Type B pancreatic cell (in vitro differentiated cells): Measurements from ENCODE around the gene SAP25. TPM values are rescaled to one million over a fixed set of nuclear protein-coding genes. Genes with fewer than 3 reads are reported as not detected.

ENCODE experiments used
- DNase-seq: peaks from one replicate; pipeline ENCODE4 v3.0.0; 2021; ENCODE audit warnings: mixed read lengths; ENCODE audit not compliant: unreplicated experiment; ENCODE audit errors: extremely low spot score
- H3K27ac Mint-ChIP-seq: 2 replicates; pipeline ENCODE4 v1.8.0; 2021; ENCODE audit warnings: mild to moderate bottlenecking, mixed read lengths
- H3K27me3 Mint-ChIP-seq: 2 replicates; pipeline ENCODE4 v1.8.0; 2021; ENCODE audit warnings: mixed read lengths
- H3K36me3 Mint-ChIP-seq: 2 replicates; pipeline ENCODE4 v1.8.0; 2021; ENCODE audit warnings: mixed read lengths
- H3K4me1 Mint-ChIP-seq: one replicate; pipeline ENCODE4 v1.8.0; 2021; ENCODE audit warnings: mixed read lengths; ENCODE audit not compliant: unreplicated experiment
- H3K4me3 Mint-ChIP-seq: 2 replicates; pipeline ENCODE4 v1.8.0; 2021; ENCODE audit warnings: mild to moderate bottlenecking, mixed read lengths
- H3K9me3 Mint-ChIP-seq: 2 replicates; pipeline ENCODE4 v1.8.0; 2021; ENCODE audit warnings: mixed read lengths
- total RNA-seq: library from RNA; stranded (reverse); gene quantifications from 2 replicates; pipeline ENCODE4 v1.2.1, GENCODE V29; 2021; ENCODE audit warnings: low replicate concordance
- TF ChIP-seq, protein P1 (sequence below): fragments of 200-600 bp; sonication (generic); conservative IDR thresholded peaks from 2 replicates; pipeline ENCODE4 v1.5.0; 2021; ENCODE audit warnings: antibody characterized with exemption, mild to moderate bottlenecking

Gene SAP25
- total RNA-seq, 1 donor from 2014 or later = 5.6 TPM

DNA sequence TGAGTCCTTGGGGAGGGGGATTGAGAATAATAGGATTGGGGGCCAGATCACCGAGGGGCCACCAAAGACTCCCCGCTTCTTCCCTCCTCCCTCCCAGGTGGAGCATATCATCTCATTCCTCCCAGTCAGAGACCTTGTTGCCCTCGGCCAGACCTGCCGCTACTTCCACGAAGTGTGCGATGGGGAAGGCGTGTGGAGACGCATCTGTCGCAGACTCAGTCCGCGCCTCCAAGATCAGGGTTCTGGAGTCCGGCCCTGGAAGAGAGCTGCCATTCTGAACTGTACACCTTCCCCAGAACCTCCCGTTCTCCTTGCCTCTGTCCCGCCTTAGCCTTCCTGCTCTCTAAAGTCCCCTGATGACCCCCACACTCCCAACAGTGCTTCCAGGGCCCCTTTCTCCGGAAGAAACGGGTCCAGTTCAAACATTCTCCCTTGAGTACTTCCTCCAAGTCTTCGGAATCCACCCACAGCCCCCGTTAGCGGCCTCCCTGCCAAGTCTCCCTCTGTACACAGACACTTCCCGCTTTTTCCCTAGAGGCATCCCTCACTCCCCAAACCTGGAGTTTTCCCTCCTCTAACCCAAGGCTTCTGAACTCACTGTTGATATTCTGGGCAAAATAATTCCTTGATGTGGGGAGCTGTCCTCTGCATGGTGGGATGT, 16.5 kb upstream of the SAP25 start:
- no peak overlapping the region for H3K27ac Mint-ChIP-seq
- DNase-seq = no peak
- TF ChIP-seq, protein P1, sequence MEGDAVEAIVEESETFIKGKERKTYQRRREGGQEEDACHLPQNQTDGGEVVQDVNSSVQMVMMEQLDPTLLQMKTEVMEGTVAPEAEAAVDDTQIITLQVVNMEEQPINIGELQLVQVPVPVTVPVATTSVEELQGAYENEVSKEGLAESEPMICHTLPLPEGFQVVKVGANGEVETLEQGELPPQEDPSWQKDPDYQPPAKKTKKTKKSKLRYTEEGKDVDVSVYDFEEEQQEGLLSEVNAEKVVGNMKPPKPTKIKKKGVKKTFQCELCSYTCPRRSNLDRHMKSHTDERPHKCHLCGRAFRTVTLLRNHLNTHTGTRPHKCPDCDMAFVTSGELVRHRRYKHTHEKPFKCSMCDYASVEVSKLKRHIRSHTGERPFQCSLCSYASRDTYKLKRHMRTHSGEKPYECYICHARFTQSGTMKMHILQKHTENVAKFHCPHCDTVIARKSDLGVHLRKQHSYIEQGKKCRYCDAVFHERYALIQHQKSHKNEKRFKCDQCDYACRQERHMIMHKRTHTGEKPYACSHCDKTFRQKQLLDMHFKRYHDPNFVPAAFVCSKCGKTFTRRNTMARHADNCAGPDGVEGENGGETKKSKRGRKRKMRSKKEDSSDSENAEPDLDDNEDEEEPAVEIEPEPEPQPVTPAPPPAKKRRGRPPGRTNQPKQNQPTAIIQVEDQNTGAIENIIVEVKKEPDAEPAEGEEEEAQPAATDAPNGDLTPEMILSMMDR = no peak
- peaks cover 8% of the 10 kb centered on the region for H3K27me3 Mint-ChIP-seq
- no peaks in the 10 kb centered on the region for H3K9me3 Mint-ChIP-seq
- H3K4me1 Mint-ChIP-seq = peaks cover 24% of the 10 kb centered on the region
- H3K4me3 Mint-ChIP-seq = peak overlapping the region; percentile 35
- H3K36me3 Mint-ChIP-seq = no peaks in the 10 kb centered on the region

DNA sequence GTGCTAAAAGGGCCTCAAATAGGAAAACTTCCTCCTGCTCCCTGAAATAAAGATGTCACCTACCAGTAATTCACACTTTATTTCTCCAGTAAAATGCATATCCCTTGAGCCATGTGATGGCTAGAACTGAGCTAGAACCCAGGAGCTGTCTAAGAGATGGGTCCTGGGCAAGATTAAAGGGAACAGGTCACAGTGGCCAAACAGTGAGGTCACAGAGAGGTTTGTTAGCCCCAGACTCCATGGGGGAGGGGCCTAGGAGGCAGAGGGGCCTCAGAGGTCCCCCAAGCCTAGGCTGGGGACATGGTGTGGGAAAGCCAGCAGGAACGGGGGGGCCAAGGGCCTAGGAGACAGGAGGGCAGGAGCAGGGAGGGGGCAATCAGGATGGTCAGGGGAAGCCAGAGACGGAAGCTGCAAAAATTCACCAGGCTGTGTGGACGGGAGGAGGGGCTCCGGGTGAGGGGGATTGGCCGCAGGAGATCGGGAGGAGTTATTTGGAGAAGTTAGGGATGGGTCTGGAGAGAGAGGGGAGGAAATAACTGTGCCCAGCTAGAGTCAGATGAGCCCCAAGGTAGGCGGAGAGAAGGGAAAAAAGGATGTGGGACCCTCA, 15.7 kb upstream of the SAP25 start:
- peak overlapping the region; percentile 44 for H3K4me3 Mint-ChIP-seq
- peaks cover 24% of the 10 kb centered on the region for H3K4me1 Mint-ChIP-seq
- no peaks in the 10 kb centered on the region for H3K9me3 Mint-ChIP-seq
- H3K27me3 Mint-ChIP-seq = peaks cover 8% of the 10 kb centered on the region
- H3K27ac Mint-ChIP-seq = no peak overlapping the region
- H3K36me3 Mint-ChIP-seq = no peaks in the 10 kb centered on the region
- no peak for DNase-seq
- TF ChIP-seq, protein P1 = no peak

DNA sequence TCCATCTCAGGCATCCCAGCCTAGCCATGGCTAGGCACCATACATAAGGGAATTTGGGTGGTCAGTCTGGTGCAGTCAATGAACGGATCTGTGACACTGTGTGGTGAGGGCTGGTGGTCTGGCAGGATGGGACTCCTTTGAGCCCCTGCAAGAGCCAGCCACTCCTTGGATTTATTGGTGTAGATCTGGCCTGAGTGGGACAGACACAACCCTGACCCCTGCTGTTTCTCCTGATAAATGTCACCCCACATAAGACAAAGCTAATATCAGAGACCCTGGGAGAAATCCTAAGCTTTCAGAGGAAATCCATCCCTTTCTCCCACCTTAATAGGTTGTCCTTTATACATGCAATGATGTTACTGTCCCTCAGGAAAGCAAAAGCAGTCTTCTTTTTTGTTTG, 14.7 kb upstream of the SAP25 start:
- Mint-ChIP-seq H3K27ac (peak overlapping the region; percentile 34), H3K4me1 (peaks cover 30% of the 10 kb centered on the region), H3K9me3 (no peaks in the 10 kb centered on the region), H3K4me3 (peak overlapping the region; percentile 79), H3K36me3 (no peaks in the 10 kb centered on the region), H3K27me3 (peaks cover 8% of the 10 kb centered on the region)
- no peak for DNase-seq
- TF ChIP-seq, protein P1 = peak; percentile 53

DNA sequence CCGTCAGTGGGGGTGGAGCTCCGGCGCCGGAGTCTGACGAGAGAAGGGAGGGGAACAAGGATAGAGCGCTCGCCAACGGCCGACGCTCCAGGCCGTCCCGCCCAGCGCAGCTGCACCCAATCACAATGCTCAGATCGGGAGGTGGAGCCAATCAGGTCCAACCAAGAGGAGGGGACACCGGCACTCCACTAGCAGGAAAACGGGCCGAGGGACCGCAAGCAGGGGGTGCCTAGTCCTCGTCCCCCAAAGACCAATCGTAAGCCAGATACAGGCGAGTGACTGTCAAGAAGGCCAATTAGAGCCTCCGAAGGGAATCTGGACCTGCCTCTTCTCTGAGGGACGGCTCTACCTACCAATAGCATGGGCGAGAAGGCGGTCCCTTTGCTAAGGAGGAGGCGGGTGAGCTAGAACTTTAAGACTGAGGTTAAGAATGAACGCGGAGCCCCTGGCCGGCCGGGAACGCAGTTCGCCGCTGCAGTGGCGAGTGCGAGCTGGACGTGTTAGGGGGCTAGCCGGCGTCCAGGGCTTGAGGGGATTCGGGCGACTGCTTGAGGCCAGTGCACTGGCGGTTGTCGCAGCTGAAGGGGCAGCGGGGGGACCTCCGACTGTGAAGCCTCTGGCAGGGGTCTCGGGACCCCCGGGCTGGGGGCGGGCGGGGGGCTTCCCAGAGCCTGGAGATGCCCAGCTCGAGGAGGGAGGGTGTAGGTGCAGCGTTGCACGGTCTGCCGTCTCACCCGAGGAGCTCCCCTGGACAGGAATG, 12.7 kb upstream of the SAP25 start, which contains the start of gene FBXO24:
Gene FBXO24 (plus strand): TSS at position 63 of the 760 bp plus-strand sequence. CDS start 298 bp downstream, at position 361.
- H3K4me1 Mint-ChIP-seq = peaks cover 30% of the 10 kb centered on the region
- DNase-seq = peak; percentile 100
- peak within 1 kb of the TSS; percentile 97 for H3K4me3 Mint-ChIP-seq
- H3K27ac Mint-ChIP-seq = peak within 1 kb of the TSS; percentile 99
- peaks cover 8% of the 10 kb centered on the region for H3K27me3 Mint-ChIP-seq
- TF ChIP-seq, protein P1 = no peak
- no peaks in the 10 kb centered on the region for H3K9me3 Mint-ChIP-seq
- no peaks in the 10 kb centered on the region for H3K36me3 Mint-ChIP-seq

DNA sequence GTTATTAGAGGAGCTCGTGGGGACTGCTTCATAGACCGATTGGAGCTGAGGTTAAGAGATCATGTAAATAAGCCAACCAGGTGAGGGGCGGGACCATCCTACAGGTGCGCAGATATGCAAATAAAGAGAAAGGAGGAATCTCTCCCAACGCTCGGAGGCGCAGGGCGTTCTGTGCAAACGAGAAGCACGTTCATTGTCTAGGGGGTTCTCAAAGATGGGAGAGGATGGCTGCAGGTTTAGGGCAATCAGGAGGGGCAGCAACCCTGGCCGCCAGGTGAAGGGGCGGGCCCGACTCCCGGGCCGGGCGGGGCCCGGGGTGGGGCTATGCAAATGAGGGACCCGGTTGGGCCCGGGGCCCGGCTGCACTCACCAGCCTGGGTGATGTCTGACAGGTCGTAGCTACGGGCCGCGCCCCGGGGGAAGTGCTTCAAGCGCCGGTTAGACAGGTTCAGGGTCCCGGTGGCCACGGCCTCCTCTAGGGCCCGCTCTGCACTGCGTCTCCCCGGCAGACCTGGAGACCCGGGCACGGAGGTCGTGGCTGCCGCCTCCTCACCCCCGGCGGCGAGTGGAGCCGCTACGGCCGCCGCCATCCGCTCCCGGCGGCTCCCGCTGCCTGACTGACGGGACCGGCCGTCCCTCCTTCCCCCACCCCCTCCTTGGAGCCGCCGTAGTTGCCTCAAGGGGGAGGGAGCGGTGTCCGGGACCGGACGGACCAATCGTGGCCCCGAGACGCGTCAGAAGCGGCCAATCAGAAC, 12.0 kb upstream of the SAP25 start, which contains the start of gene LRCH4:
Gene LRCH4 (minus strand): TSS at position 619 of the 755 bp plus-strand sequence. CDS start 29 bp downstream, at position 590.
- Mint-ChIP-seq H3K27me3 (peaks cover 8% of the 10 kb centered on the region), H3K36me3 (no peaks in the 10 kb centered on the region), H3K27ac (peak within 1 kb of the TSS; percentile 99), H3K4me3 (peak within 1 kb of the TSS; percentile 97), H3K9me3 (no peaks in the 10 kb centered on the region), H3K4me1 (peaks cover 30% of the 10 kb centered on the region)
- DNase-seq = no peak
- TF ChIP-seq, protein P1 = no peak
